Esophagus muscularis mucosa (tissue), 4 donors: ENCODE results near the gene KIF26B. TPM values are rescaled to one million over a fixed set of nuclear protein-coding genes. Genes with fewer than 3 reads are reported as not detected.

ENCODE experiments used
- DNase-seq: peaks from one replicate; pipeline ENCODE4 v3.0.0-alpha.2; 2017; ENCODE audit errors: extremely low spot score
- H3K27ac ChIP-seq, 4 donors: fragments of 200-600 bp; sonication (generic); replicated peaks in 1 of 4; 1 replicate in 3 of 4; 2 replicates in 1 of 4; pipeline ENCODE4 v1.5.1; 2016 to 2019; ENCODE audit warnings: mild to moderate bottlenecking in 1 of 4
- H3K27me3 ChIP-seq, 4 donors: fragments of 200-600 bp; sonication (generic); one replicate each; pipeline versions ENCODE4 v1.5.1 to v1.6.0; 2016 to 2019
- H3K36me3 ChIP-seq, 4 donors: fragments of 200-600 bp; sonication (generic); one replicate each; pipeline ENCODE4 v1.5.1; 2016 to 2019
- H3K4me1 ChIP-seq, 4 donors: fragments of 200-600 bp; sonication (generic); one replicate each; pipeline ENCODE4 v1.5.1; 2016 to 2019
- H3K4me3 ChIP-seq, 4 donors: fragments of 200-600 bp; sonication (generic); 1 replicate in 2 of 4; 2 replicates in 2 of 4; pipeline ENCODE4 v1.5.1; 2016 to 2019; ENCODE audit warnings: mild to moderate bottlenecking in 4 of 4, moderate library complexity in 1 of 4
- H3K9me3 ChIP-seq, 4 donors: fragments of 200-600 bp; sonication (generic); 1 replicate in 3 of 4; 2 replicates in 1 of 4; pipeline ENCODE4 v1.5.1; 2016 to 2019
- CTCF ChIP-seq, 3 experiments: fragments of 200-600 bp in 2 of 3; fragments of 450-650 bp in 1 of 3; sonication (generic) in 2 of 3; IDR thresholded peaks; one replicate each; pipeline ENCODE4 v1.5.1; 2017 to 2019; ENCODE audit warnings: antibody characterized with exemption in 3 of 3, mild to moderate bottlenecking in 2 of 3, moderate library complexity in 1 of 3
- EP300 ChIP-seq: sonication (generic); formaldehyde crosslinking; IDR thresholded peaks from one replicate; pipeline ENCODE4 v1.6.1; 2017; ENCODE audit warnings: antibody characterized with exemption
- POLR2A ChIP-seq: fragments of 450-650 bp; IDR thresholded peaks from one replicate; pipeline ENCODE4 v1.6.1; 2017; ENCODE audit warnings: antibody characterized with exemption, moderate library complexity, mild to moderate bottlenecking, low read depth
- POLR2AphosphoS5 ChIP-seq, 2 donors: sonication (generic); formaldehyde crosslinking; IDR thresholded peaks; one replicate each; pipeline ENCODE4 v1.6.1; 2017; ENCODE audit warnings: antibody characterized with exemption in 2 of 2
- WGBS: methylation state at CpG from one replicate; pipeline ENCODE4 v1.1.5; 2018; 5-methylcytosine and 5-hydroxymethylcytosine counted together
- intact Hi-C: fragments of 100-400 bp; cut with DNase I; formaldehyde crosslinking; loops from one replicate; pipeline ENCODE4 v1.15.1; 2023
- total RNA-seq, 4 donors: library from RNA; depleted of rRNA; stranded (reverse); fragments of >200 nt; gene quantifications; one replicate each; pipeline versions ENCODE4 v1.1.0 to v1.2.1, GENCODE V29; 2016

The KIF26B gene
- total RNA-seq, 4 donors from 2014 or later: 0.13 to 3.7 (median 1.3) TPM

GRCh38 chr1:245377854-245378253 lies 223.1 kb downstream of the KIF26B start:
- no peaks in the 10 kb centered on the region for H3K36me3 ChIP-seq
- intact Hi-C loops: no loop called here
- WGBS: 89% methylated on average over 5 of the region's 5 CpGs
- H3K9me3 ChIP-seq: no peaks in the 10 kb centered on the region
- H3K4me1 ChIP-seq: no peaks in the 10 kb centered on the region
- TF ChIP-seq POLR2AphosphoS5 (IDR thresholded peaks at IDR 0.05) (no peak), EP300 (no peak), CTCF (IDR thresholded peaks at IDR 0.05) (no peak), POLR2A (no peak)
- no peak for DNase-seq
- H3K4me3 ChIP-seq: no peak overlapping the region
- no peak overlapping the region for H3K27ac ChIP-seq
- no peaks in the 10 kb centered on the region for H3K27me3 ChIP-seq

GRCh38 chr1:245378311-245378722 lies 223.5 kb downstream of the KIF26B start:
- intact Hi-C loops: no loop called here
- WGBS: 68% methylated on average over 2 of the region's 2 CpGs
- TF ChIP-seq POLR2A: no peak
- TF ChIP-seq CTCF (IDR thresholded peaks at IDR 0.05): no peak
- TF ChIP-seq EP300: no peak
- TF ChIP-seq POLR2AphosphoS5 (IDR thresholded peaks at IDR 0.05): no peak

GRCh38 chr1:245378745-245379144 lies 224.0 kb downstream of the KIF26B start:
- no peak for DNase-seq
- Histone ChIP-seq H3K4me3 (no peak overlapping the region), H3K27me3 (no peaks in the 10 kb centered on the region), H3K4me1 (no peaks in the 10 kb centered on the region), H3K27ac (no peak overlapping the region), H3K36me3 (no peaks in the 10 kb centered on the region), H3K9me3 (no peaks in the 10 kb centered on the region)
- WGBS: 96% methylated on average over 5 of the region's 5 CpGs
- TF ChIP-seq POLR2A (no peak), POLR2AphosphoS5 (IDR thresholded peaks at IDR 0.05) (no peak), EP300 (no peak), CTCF (IDR thresholded peaks at IDR 0.05) (no peak)
- intact Hi-C loops: no loop called here

More at GRCh38 chr1:245378311-245378722, 223.5 kb downstream of the KIF26B start:
- Histone ChIP-seq H3K4me1 (no peaks in the 10 kb centered on the region), H3K27ac (no peak overlapping the region), H3K4me3 (no peak overlapping the region), H3K9me3 (no peaks in the 10 kb centered on the region), H3K27me3 (no peaks in the 10 kb centered on the region), H3K36me3 (no peaks in the 10 kb centered on the region)
- DNase-seq: no peak

- intact Hi-C loops: no loop called here
- WGBS: 88% methylated on average over 11 of the region's 11 CpGs
These were observed 226.2 kb downstream of the KIF26B start for GRCh38 chr1:245380790-245381535.

More at GRCh38 chr1:245380790-245381535, 226.2 kb downstream of the KIF26B start:
- DNase-seq: no peak
- Histone ChIP-seq H3K27me3 (no peaks in the 10 kb centered on the region), H3K4me1 (no peaks in the 10 kb centered on the region), H3K4me3 (no peak overlapping the region), H3K9me3 (no peaks in the 10 kb centered on the region), H3K36me3 (no peaks in the 10 kb centered on the region), H3K27ac (no peak overlapping the region)
- TF ChIP-seq POLR2AphosphoS5 (IDR thresholded peaks at IDR 0.05) (no peak), POLR2A (no peak), CTCF (IDR thresholded peaks at IDR 0.05) (no peak), EP300 (no peak)
